GM12872 (cell line): ENCODE results near the gene TRIP12.

Experiments
- TF ChIP-seq, protein P1 (sequence below): IDR thresholded peaks from 3 replicates; pipeline ENCODE4 v1.5.1; 2011; ENCODE audit warnings: low read depth, mild to moderate bottlenecking, low read length, moderate library complexity; ENCODE audit not compliant: insufficient read depth

TRIP12 gene

DNA sequence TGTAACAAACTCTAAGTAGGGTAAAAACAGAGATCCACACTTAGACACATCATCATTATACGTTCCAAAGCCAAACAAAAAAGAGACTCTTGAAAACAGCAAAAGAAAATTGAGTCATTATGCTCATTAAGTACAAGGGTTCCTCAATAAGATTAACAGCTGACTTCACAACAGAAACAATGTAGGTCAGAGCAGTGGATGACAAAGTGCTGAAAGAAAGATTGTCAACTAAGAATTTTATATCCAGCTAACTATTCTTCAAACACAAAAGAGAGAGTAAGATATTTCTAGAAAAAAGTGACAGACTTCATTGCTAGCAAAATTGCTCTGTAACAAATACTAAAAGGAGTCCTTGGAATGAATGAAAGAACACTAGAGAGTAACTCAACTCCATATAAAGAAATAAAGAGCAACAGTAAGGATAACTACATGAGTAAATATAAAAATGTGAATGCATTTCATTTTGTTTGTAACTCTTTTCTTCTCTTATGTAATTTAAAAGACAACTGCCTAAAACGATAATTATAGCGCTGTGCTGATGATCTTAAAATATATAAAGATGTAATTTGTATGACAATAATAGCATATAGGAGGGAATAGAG is 183.7 kb downstream of the TRIP12 start:
- TF ChIP-seq, protein P1, sequence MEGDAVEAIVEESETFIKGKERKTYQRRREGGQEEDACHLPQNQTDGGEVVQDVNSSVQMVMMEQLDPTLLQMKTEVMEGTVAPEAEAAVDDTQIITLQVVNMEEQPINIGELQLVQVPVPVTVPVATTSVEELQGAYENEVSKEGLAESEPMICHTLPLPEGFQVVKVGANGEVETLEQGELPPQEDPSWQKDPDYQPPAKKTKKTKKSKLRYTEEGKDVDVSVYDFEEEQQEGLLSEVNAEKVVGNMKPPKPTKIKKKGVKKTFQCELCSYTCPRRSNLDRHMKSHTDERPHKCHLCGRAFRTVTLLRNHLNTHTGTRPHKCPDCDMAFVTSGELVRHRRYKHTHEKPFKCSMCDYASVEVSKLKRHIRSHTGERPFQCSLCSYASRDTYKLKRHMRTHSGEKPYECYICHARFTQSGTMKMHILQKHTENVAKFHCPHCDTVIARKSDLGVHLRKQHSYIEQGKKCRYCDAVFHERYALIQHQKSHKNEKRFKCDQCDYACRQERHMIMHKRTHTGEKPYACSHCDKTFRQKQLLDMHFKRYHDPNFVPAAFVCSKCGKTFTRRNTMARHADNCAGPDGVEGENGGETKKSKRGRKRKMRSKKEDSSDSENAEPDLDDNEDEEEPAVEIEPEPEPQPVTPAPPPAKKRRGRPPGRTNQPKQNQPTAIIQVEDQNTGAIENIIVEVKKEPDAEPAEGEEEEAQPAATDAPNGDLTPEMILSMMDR = no peak

DNA sequence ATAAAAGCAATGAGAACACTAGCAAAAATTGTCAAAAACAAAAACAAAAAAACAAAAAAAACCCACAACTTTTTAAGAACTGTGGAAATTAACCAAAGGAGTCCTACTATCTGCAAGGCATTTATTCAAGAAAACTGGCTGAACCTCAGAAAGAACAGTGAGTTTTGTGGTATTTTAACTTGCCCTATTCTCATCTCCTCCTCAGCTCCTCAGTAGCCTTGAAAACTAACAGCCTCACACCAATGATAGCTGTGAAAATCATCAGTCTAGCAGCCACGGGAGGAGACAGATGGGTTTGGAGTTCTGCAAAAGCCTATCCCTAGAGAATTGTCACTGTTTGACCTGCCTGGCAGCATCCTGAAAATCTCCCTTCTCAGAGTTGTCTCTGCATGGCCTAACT is 187.4 kb downstream of the TRIP12 start:
- TF ChIP-seq, protein P1 = no peak

DNA sequence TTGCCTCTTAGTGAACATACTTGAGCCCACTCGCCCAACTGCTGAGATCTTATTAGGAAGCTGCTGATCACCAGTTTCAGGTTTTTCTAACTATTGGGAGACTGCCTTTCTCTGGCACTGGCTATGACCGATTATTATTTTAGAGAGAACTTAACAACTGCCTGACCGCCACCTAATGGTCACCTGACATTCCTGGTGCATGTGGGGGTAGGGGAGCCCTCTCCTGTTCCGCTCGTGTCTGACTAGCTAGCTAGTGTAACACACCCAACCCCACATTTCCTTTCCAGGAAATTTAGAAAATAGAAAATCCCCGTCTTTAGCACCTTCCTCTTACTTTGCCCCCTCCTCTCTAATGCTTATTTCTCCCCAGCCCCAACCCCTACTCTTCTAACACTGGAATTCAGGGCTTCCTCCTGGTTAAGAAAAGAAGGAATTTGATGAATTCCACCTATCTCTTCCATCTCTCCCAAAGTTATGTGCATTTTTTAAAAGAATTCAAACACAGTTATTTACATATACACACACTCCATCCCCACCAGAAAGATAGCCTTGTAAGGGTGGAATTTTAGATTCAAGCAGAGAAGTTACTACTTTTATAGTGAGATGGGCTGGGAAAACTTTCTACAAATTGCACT is 188.1 kb downstream of the TRIP12 start:
- TF ChIP-seq, protein P1 = no peak

DNA sequence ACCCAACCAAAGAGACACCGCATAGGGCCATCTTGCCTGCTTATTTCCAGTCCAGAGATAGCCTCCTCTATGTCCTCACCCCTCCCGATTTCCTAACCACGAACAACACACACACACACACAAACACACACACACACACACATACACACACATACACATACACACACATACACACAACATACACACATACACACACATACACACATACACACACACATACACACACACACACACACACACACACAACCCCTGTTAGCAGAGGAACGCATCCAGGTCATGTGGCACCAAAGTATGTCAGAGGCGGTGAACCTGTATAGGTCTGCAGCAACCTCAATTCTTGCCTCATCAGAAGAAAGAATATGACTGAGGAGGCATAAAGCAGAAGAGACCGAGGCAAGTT is 188.9 kb downstream of the TRIP12 start:
- TF ChIP-seq, protein P1 = no peak

DNA sequence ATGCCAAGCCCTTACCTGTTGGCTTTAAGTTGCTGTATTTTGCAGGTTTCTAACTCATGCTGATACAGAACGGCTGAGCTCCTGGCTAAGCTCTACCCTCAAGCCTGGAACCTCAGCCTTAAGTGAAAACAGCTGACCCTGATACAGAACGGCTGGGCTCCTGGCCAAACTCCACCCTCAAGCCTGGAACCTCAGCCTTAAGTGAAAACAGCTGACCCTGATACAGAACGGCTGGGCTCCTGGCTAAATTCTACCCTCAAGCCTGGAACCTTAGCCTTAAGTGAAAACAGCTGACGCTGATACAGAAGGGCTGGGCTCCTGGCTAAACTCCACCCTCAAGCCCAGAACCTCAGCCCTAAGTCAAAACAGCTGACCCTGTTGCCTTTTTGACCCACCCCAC is 189.9 kb downstream of the TRIP12 start:
- TF ChIP-seq, protein P1 = no peak

DNA sequence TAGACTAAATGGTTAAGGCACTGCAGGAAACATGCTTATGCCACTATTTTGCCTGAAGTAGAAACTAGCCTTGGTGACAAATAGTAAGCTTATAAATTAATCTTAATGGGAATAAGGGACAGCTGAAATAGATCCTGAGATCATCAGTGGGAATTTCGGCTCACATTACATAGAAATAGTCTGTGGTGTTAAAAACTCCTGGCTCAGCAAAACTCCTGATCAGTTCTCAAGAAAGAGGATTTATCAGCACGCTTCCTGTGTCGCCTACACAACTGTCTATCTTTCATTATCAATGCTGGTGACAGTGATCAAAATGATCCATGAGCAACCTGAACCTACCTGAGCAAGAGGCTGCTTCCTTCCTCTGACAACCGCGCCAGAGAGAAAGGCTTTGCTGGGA is 190.4 kb downstream of the TRIP12 start:
- TF ChIP-seq, protein P1 = no peak

DNA sequence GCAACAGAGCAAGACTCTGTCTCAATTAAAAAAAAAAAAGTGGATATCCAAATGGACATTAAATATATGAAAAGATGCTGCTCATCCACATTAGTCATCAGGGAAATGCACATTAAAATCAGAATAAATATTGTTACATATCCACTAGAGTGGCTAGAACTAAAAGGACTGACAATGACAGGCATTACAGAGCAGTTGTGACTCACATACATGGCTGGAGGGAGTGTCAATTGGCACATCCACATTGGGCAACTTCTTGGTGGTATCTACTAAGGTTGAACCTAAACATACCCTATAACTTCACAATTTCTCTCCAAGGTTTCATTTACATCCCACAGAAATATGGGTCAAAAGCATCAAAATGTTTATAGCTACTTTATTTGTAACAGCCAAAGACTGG is 193.4 kb downstream of the TRIP12 start:
- TF ChIP-seq, protein P1 = no peak

DNA sequence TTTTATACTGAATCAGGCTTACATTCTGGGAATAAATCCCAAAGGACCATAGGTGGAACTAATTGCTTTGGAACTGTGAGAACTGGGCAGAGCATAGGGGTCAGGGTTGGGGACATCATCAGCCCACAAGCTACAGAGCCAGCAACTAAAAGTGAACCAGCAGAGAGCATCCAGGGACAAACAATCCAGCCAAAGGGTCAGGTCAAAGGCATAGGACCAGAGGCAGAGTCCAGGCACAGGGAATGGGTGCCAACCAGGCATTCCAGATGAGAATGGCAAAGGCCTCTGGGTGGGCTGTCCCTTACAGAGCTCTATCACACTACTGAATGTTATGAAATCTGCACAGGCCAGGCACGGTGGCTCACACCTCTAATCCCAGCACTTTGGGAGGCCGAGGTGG is 195.2 kb downstream of the TRIP12 start:
- TF ChIP-seq, protein P1 = no peak
